ENCODE results near the gene UGT2B10. TPM values are rescaled to one million over a fixed set of nuclear protein-coding genes. Genes with fewer than 3 reads are reported as not detected.
"Not testable (repeated sequence)": the region's sequence is repeated elsewhere in the genome, so short reads cannot be mapped to it uniquely, and the experiment has no call there.

Gene UGT2B10
- not detected for total RNA-seq

GRCh38 chr4:68815617-68816409, at the start of gene UGT2B10:
Gene UGT2B10, plus strand, starts transcription at chr4:68815994. Its CDS starts 26 bp downstream, at chr4:68816020.
- intact Hi-C loops (cut with DNase I; ENCODE audit: low total_unique reads); H3K9me3 ChIP-seq; H3K36me3 ChIP-seq; H3K4me1 ChIP-seq; H3K27me3 ChIP-seq; H3K4me3 ChIP-seq; DNase-seq (ENCODE audit: low spot score in 2 of 2); H3K27ac ChIP-seq: not testable (repeated sequence)

- DNase-seq (ENCODE audit: low spot score in 2 of 2); H3K9me3 ChIP-seq; H3K27ac ChIP-seq; intact Hi-C loops (cut with DNase I; ENCODE audit: low total_unique reads); H3K4me3 ChIP-seq; H3K36me3 ChIP-seq; H3K4me1 ChIP-seq; H3K27me3 ChIP-seq: not testable (repeated sequence)
These were observed 44.0 kb upstream of the UGT2B10 start for GRCh38 chr4:68771836-68772235.

GRCh38 chr4:68773699-68774098, 42.1 kb upstream of the UGT2B10 start:
- H3K4me1 ChIP-seq: no peaks in the 10 kb centered on the region
- no peak for DNase-seq (ENCODE audit: low spot score in 2 of 2)
- intact Hi-C loops (cut with DNase I; ENCODE audit: low total_unique reads): no loop called here
- no peaks in the 10 kb centered on the region for H3K36me3 ChIP-seq
- H3K27me3 ChIP-seq: no peaks in the 10 kb centered on the region
- TF ChIP-seq, protein P1, sequence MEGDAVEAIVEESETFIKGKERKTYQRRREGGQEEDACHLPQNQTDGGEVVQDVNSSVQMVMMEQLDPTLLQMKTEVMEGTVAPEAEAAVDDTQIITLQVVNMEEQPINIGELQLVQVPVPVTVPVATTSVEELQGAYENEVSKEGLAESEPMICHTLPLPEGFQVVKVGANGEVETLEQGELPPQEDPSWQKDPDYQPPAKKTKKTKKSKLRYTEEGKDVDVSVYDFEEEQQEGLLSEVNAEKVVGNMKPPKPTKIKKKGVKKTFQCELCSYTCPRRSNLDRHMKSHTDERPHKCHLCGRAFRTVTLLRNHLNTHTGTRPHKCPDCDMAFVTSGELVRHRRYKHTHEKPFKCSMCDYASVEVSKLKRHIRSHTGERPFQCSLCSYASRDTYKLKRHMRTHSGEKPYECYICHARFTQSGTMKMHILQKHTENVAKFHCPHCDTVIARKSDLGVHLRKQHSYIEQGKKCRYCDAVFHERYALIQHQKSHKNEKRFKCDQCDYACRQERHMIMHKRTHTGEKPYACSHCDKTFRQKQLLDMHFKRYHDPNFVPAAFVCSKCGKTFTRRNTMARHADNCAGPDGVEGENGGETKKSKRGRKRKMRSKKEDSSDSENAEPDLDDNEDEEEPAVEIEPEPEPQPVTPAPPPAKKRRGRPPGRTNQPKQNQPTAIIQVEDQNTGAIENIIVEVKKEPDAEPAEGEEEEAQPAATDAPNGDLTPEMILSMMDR (IDR thresholded peaks at IDR 0.05): no peak
- no peak for TF ChIP-seq POLR2A (IDR thresholded peaks at IDR 0.05)
- TF ChIP-seq POLR2AphosphoS5 (IDR thresholded peaks at IDR 0.05): no peak
- H3K9me3 ChIP-seq: no peaks in the 10 kb centered on the region
- H3K27ac ChIP-seq: no peak overlapping the region
- no peak overlapping the region for H3K4me3 ChIP-seq

DNA sequence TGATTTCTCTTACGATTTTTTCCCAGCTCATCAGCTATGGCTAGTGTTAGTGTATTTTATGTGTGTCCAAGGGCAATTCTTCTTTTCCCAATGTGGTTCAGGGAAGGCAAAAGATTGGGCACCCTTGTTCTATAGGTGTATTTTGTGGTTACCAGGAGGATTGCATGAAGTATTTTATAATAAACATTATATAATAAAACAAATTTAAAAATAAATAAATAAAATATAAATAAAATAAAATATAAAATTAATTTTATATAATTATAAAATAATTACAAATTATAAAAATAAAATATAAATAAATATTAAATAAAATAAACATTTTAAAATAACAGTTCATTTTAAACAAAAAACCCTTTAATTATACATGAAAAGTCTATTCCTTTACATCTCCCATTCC, 35.6 kb upstream of the UGT2B10 start:
- no peaks in the 10 kb centered on the region for H3K27me3 ChIP-seq
- DNase-seq (ENCODE audit: low spot score in 2 of 2): no peak

DNA sequence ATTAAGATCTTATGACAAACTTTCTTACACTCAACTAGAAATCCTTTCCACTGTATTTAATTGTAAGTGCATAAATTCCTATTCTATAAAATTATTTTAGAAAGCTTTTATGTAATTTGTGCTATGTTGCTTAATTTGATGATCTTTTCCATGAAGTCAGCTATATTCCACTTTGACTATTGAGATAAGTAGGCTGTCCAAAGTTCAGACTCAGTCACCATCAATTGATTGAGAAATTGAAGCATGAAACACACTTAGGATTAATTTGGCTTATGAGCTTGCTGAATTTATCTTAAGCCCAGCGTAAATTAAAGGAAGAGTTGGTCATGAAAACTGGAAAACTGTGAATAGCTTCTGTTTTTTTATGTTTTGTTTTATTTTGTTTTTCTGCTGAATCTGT, 18.7 kb upstream of the UGT2B10 start:
- TF ChIP-seq POLR2AphosphoS5 (IDR thresholded peaks at IDR 0.05): no peak
- TF ChIP-seq, protein P1 (IDR thresholded peaks at IDR 0.05): no peak
- no peak for TF ChIP-seq POLR2A (IDR thresholded peaks at IDR 0.05)
- no peaks in the 10 kb centered on the region for H3K9me3 ChIP-seq
- no peaks in the 10 kb centered on the region for H3K36me3 ChIP-seq
- H3K4me3 ChIP-seq: no peak overlapping the region
- no peaks in the 10 kb centered on the region for H3K4me1 ChIP-seq
- DNase-seq (ENCODE audit: low spot score in 2 of 2): no peak
- no peaks in the 10 kb centered on the region for H3K27me3 ChIP-seq
- intact Hi-C loops (cut with DNase I; ENCODE audit: low total_unique reads): no loop called here
- H3K27ac ChIP-seq: no peak overlapping the region

More for the DNA sequence above, 35.6 kb upstream of the UGT2B10 start:
- intact Hi-C loops (cut with DNase I; ENCODE audit: low total_unique reads): no loop called here
- Histone ChIP-seq H3K4me3 (no peak overlapping the region), H3K9me3 (peaks cover 0 to 7% of the 10 kb centered on the region in 2 donors), H3K4me1 (no peaks in the 10 kb centered on the region), H3K36me3 (no peaks in the 10 kb centered on the region), H3K27ac (no peak overlapping the region)
- TF ChIP-seq, protein P1 (IDR thresholded peaks at IDR 0.05): no peak
- TF ChIP-seq POLR2A (IDR thresholded peaks at IDR 0.05) (no peak), POLR2AphosphoS5 (IDR thresholded peaks at IDR 0.05) (no peak)

DNA sequence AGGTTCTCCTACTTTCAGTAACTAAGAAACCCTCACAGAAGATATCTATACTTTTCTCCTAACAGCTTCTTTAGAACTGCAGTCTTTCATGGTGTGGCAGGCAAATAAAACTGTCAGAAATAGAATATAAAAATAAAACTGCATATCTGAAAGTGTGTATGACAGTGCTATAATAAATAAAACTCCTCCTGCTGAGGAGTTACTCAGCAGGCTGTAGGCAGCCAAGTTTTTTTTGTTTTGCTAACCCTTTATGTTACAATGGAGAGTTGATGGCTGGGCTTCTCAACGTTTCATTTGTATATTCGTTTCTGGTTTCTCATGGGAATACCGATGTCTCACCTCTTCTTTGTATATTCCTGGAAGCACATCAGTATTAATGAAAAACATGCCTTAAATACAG, 18.2 kb upstream of the UGT2B10 start:
- H3K27me3 ChIP-seq: no peaks in the 10 kb centered on the region
- TF ChIP-seq, protein P1 (IDR thresholded peaks at IDR 0.05): no peak
- TF ChIP-seq POLR2AphosphoS5 (IDR thresholded peaks at IDR 0.05) (no peak), POLR2A (IDR thresholded peaks at IDR 0.05) (no peak)
- no peak overlapping the region for H3K27ac ChIP-seq
- intact Hi-C loops (cut with DNase I; ENCODE audit: low total_unique reads): no loop called here
- no peaks in the 10 kb centered on the region for H3K9me3 ChIP-seq
- no peak for DNase-seq (ENCODE audit: low spot score in 2 of 2)
- H3K36me3 ChIP-seq: no peaks in the 10 kb centered on the region
- no peak overlapping the region for H3K4me3 ChIP-seq
- no peaks in the 10 kb centered on the region for H3K4me1 ChIP-seq
